Type B pancreatic cell (in vitro differentiated cells): ENCODE measurements around the gene NKAIN2. TPM values are rescaled to one million over a fixed set of nuclear protein-coding genes. Genes with fewer than 3 reads are reported as not detected.

Experiments used
- DNase-seq: peaks from one replicate; pipeline ENCODE4 v3.0.0; 2021; ENCODE audit warnings: mixed read lengths; ENCODE audit not compliant: unreplicated experiment; ENCODE audit errors: extremely low spot score
- H3K27ac Mint-ChIP-seq: 2 replicates; pipeline ENCODE4 v1.8.0; 2021; ENCODE audit warnings: mild to moderate bottlenecking, mixed read lengths
- H3K27me3 Mint-ChIP-seq: 2 replicates; pipeline ENCODE4 v1.8.0; 2021; ENCODE audit warnings: mixed read lengths
- H3K36me3 Mint-ChIP-seq: 2 replicates; pipeline ENCODE4 v1.8.0; 2021; ENCODE audit warnings: mixed read lengths
- H3K4me1 Mint-ChIP-seq: one replicate; pipeline ENCODE4 v1.8.0; 2021; ENCODE audit warnings: mixed read lengths; ENCODE audit not compliant: unreplicated experiment
- H3K4me3 Mint-ChIP-seq: 2 replicates; pipeline ENCODE4 v1.8.0; 2021; ENCODE audit warnings: mild to moderate bottlenecking, mixed read lengths
- H3K9me3 Mint-ChIP-seq: 2 replicates; pipeline ENCODE4 v1.8.0; 2021; ENCODE audit warnings: mixed read lengths
- total RNA-seq: library from RNA; stranded (reverse); gene quantifications from 2 replicates; pipeline ENCODE4 v1.2.1, GENCODE V29; 2021; ENCODE audit warnings: low replicate concordance
- TF ChIP-seq, protein P1 (sequence below): fragments of 200-600 bp; sonication (generic); conservative IDR thresholded peaks from 2 replicates; pipeline ENCODE4 v1.5.0; 2021; ENCODE audit warnings: antibody characterized with exemption, mild to moderate bottlenecking

The NKAIN2 gene
- total RNA-seq, 1 donor from 2014 or later = 1.7 TPM

- TF ChIP-seq, protein P1, sequence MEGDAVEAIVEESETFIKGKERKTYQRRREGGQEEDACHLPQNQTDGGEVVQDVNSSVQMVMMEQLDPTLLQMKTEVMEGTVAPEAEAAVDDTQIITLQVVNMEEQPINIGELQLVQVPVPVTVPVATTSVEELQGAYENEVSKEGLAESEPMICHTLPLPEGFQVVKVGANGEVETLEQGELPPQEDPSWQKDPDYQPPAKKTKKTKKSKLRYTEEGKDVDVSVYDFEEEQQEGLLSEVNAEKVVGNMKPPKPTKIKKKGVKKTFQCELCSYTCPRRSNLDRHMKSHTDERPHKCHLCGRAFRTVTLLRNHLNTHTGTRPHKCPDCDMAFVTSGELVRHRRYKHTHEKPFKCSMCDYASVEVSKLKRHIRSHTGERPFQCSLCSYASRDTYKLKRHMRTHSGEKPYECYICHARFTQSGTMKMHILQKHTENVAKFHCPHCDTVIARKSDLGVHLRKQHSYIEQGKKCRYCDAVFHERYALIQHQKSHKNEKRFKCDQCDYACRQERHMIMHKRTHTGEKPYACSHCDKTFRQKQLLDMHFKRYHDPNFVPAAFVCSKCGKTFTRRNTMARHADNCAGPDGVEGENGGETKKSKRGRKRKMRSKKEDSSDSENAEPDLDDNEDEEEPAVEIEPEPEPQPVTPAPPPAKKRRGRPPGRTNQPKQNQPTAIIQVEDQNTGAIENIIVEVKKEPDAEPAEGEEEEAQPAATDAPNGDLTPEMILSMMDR = no peak
- Mint-ChIP-seq H3K36me3 (no peaks in the 10 kb centered on the region), H3K27me3 (peaks cover 34% of the 10 kb centered on the region), H3K4me3 (no peak overlapping the region), H3K9me3 (no peaks in the 10 kb centered on the region), H3K4me1 (peaks cover 7% of the 10 kb centered on the region), H3K27ac (no peak overlapping the region)
- DNase-seq = no peak
These were observed 25.8 kb downstream of the NKAIN2 start for GRCh38 chr6:123829302-123829953.

GRCh38 chr6:123830120-123830519, 26.5 kb downstream of the NKAIN2 start:
- H3K36me3 Mint-ChIP-seq = no peaks in the 10 kb centered on the region
- H3K4me1 Mint-ChIP-seq = peaks cover 7% of the 10 kb centered on the region
- DNase-seq = no peak
- peaks cover 40% of the 10 kb centered on the region for H3K27me3 Mint-ChIP-seq
- H3K4me3 Mint-ChIP-seq = peak overlapping the region; percentile 6
- TF ChIP-seq, protein P1 = no peak
- H3K27ac Mint-ChIP-seq = no peak overlapping the region
- H3K9me3 Mint-ChIP-seq = no peaks in the 10 kb centered on the region

GRCh38 chr6:123838505-123839234, 35.0 kb downstream of the NKAIN2 start:
- no peaks in the 10 kb centered on the region for H3K36me3 Mint-ChIP-seq
- no peak overlapping the region for H3K27ac Mint-ChIP-seq
- peaks cover 38% of the 10 kb centered on the region for H3K27me3 Mint-ChIP-seq
- TF ChIP-seq, protein P1 = no peak
- no peaks in the 10 kb centered on the region for H3K4me1 Mint-ChIP-seq
- DNase-seq = no peak
- H3K9me3 Mint-ChIP-seq = no peaks in the 10 kb centered on the region
- no peak overlapping the region for H3K4me3 Mint-ChIP-seq

- Mint-ChIP-seq H3K4me1 (no peaks in the 10 kb centered on the region), H3K9me3 (no peaks in the 10 kb centered on the region), H3K27me3 (peaks cover 44% of the 10 kb centered on the region), H3K27ac (no peak overlapping the region), H3K36me3 (no peaks in the 10 kb centered on the region), H3K4me3 (no peak overlapping the region)
- no peak for DNase-seq
- TF ChIP-seq, protein P1 = no peak
These were observed 37.6 kb downstream of the NKAIN2 start for GRCh38 chr6:123841067-123841896.

DNA sequence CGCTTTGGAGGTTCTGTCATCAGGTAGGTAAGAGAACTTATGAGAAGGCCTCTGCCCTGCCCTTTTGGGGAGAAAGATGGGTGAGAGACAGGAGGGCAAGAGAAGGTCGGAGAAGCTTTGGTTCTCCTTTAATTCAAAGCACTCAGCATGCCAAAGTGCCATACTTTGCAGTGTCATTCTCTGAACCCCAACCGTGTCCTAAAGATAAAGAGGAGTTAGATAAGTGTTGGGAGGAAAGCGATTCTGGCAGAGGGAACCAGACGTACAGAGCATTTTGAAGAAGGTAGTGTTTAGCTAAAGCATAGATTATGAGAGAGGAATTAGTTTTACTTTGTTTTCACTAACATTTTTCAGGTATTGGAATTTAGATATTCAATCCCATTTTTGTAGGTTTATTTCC, 40.3 kb downstream of the NKAIN2 start:
- peaks cover 32% of the 10 kb centered on the region for H3K27me3 Mint-ChIP-seq
- H3K4me1 Mint-ChIP-seq = no peaks in the 10 kb centered on the region
- H3K9me3 Mint-ChIP-seq = no peaks in the 10 kb centered on the region
- TF ChIP-seq, protein P1 = no peak
- H3K4me3 Mint-ChIP-seq = no peak overlapping the region
- no peaks in the 10 kb centered on the region for H3K36me3 Mint-ChIP-seq
- no peak for DNase-seq
- H3K27ac Mint-ChIP-seq = no peak overlapping the region
